Epithelial cell of umbilical artery (primary cell): ENCODE results near the gene SPSB4. TPM values are rescaled to one million over a fixed set of nuclear protein-coding genes. Genes with fewer than 3 reads are reported as not detected.

Source experiments
- total RNA-seq: library from RNA; depleted of rRNA; stranded (reverse); fragments of >200 nt; gene quantifications from 2 replicates; pipeline ENCODE4 v1.2.3, GENCODE V29; 2014

Gene SPSB4
- under 0.01 and 0.15 TPM in 2 replicates for total RNA-seq

DNA sequence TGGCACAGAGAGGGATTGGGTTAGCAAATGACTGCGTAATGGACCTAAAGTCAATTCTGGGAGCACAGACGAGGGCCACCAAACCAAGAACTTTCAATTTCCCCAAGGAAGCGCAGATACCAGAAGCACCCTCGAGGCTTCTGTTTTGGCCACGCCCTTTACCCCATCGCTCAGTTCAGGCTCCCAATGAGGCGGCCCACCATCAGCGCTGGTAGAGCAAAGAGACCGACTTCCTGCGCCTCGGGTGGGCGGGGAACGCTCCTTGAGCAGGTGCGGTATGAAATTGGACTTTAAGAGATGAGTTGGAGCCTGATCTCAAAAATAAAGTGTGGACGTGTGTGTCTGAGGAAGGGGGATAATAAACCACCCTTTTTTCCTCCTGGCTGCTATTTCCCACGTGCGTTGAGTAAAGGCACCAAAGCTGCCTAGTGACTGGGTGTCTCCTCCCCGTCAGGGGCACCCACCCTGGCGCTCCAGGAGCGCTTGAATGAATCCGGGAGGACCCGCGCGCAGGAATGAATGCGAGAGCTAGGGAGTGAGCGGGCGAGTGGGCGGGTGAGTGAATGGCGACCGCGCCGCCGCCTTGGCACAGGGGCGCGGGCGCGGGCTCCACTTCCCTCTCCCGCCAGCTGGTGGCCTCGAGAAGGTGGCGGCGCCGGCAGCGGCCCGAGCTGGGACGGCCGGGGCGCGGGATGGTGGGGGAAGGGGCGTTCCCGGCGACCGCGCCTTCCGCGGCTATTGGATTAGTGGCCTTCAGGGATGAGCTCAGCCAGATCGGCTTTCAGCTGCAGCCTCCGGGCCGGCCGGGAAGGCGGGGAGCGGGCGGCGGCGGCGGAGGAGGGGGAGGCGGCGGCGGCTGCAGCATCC is at the start of gene SPSB4:
TSS of gene SPSB4 (plus strand) at position 772 of the 867 bp plus-strand sequence. CDS start 14,758 bp downstream, outside the sequence.

Other genes with a start within 250 kb of the SPSB4 start
- gene SLC25A36, start 109.5 kb upstream of the SPSB4 start, total RNA-seq: 39.6 and 90.0 TPM in 2 replicates
- gene PXYLP1, start 180.5 kb downstream of the SPSB4 start, total RNA-seq: 1.4 and 1.6 TPM in 2 replicates